ENCODE data around the gene HELT. TPM values are rescaled to one million over a fixed set of nuclear protein-coding genes. Genes with fewer than 3 reads are reported as not detected.

HELT gene
- total and polyA plus RNA-seq, 10 of the 15 experiments (the other 5 are each of a cell fraction or from before 2014, with no cell fraction given), result not detected

- no peak overlapping the region for H3K9ac ChIP-seq (ENCODE audit: control insufficient read depth, insufficient read depth, low read length)
- no TSS peak for BruUV-seq (replicated peaks)
- H2AFZ ChIP-seq (ENCODE audit: control insufficient read depth, low read depth, low read length), result no peak overlapping the region
- no peak overlapping the region for H3K4me2 ChIP-seq (ENCODE audit: control insufficient read depth, insufficient read depth)
- H3K27me3 ChIP-seq (replicated peaks in 1 of 2; ENCODE audit: control insufficient read depth in 2 of 2, insufficient read depth in 2 of 2, low read length in 1 of 2), result peaks cover 0 to 4% of the 10 kb centered on the region in 2 experiments; a peak in 2 of 4 replicates
- H3K79me2 ChIP-seq (ENCODE audit: control insufficient read depth, insufficient read depth, low read length), result no peaks in the 10 kb centered on the region
- FAIRE-seq (no peak), DNase-seq (ENCODE audit: low read depth, low spot score) (no peak), ATAC-seq (no peak)
- no peaks in the 10 kb centered on the region for H3K9me3 ChIP-seq (replicated peaks; ENCODE audit: control insufficient read depth, insufficient read depth, low read length)
- TF ChIP-seq CBX3 (IDR thresholded peaks at IDR 0.05; ENCODE audit: borderline replicate concordance, low read depth) (no peak), KDM1A (IDR thresholded peaks at IDR 0.05; ENCODE audit: borderline replicate concordance) (no peak), TCF7 (IDR thresholded peaks at IDR 0.05; ENCODE audit: borderline replicate concordance) (no peak), BCLAF1 (IDR thresholded peaks at IDR 0.05) (no peak), BMI1 (IDR thresholded peaks at IDR 0.05; ENCODE audit: borderline replicate concordance) (no peak), ESRRA (IDR thresholded peaks at IDR 0.05; ENCODE audit: low read length) (no peak), MAX (IDR thresholded peaks at IDR 0.05; ENCODE audit: low read depth, low read length) (no peak), CBX5 (IDR thresholded peaks at IDR 0.05; ENCODE audit: low read depth) (no peak), IRF4 (IDR thresholded peaks at IDR 0.05; ENCODE audit: low read depth, low read length) (no peak), ZNF687 (IDR thresholded peaks at IDR 0.05) (no peak), IRF3 (IDR thresholded peaks at IDR 0.05) (no peak), HDAC6 (IDR thresholded peaks at IDR 0.05; ENCODE audit: unreplicated experiment) (no peak), RELA (IDR thresholded peaks at IDR 0.05; ENCODE audit: borderline replicate concordance, partially characterized antibody) (no peak), YBX1 (IDR thresholded peaks at IDR 0.05) (no peak), DPF2 (IDR thresholded peaks at IDR 0.05) (no peak), FOS (IDR thresholded peaks at IDR 0.05; ENCODE audit: borderline replicate concordance, extremely low read depth, insufficient read length) (no peak), BRCA1 (IDR thresholded peaks at IDR 0.05; ENCODE audit: low read depth, low read length) (no peak), HCFC1 (IDR thresholded peaks at IDR 0.05; ENCODE audit: low read length) (no peak), BACH1 (IDR thresholded peaks at IDR 0.05; ENCODE audit: borderline replicate concordance) (no peak), FOXK2 (IDR thresholded peaks at IDR 0.05) (no peak)
- WGBS (ENCODE audit: insufficient coverage, insufficient replicate concordance, low lambda C conversion rate, missing lambda C conversion rate), result 43% methylated on average over 8 of the region's 8 CpGs
- intact Hi-C loops (cut with micrococcal nuclease; ENCODE audit: unreplicated experiment), result loop anchor here (10.0 kb wide), 1 partner anchor 174 kb away; no protein-coding TSS in a partner anchor
- SMC1A ChIA-PET (ENCODE audit: uncharacterized antibody, unreplicated experiment), result no interaction called here
- no peak overlapping the region for H3K4me3 ChIP-seq
- H3K36me3 ChIP-seq (ENCODE audit: control insufficient read depth in 2 of 2, insufficient read depth in 2 of 2, low read length in 1 of 2), result no peaks in the 10 kb centered on the region
- RAD21 ChIA-PET (ENCODE audit: unreplicated experiment), result no interaction called here
- no peak overlapping the region for H3K27ac ChIP-seq (ENCODE audit: control insufficient read depth, insufficient read depth)
- H4K20me1 ChIP-seq (ENCODE audit: control insufficient read depth, insufficient read depth), result no peaks in the 10 kb centered on the region
- CTCF ChIA-PET, result no interaction called here
- 0 out of 2 replicates have a peak, but pooled peaks cover under 1% of the 10 kb centered on the region for H3K4me1 ChIP-seq (ENCODE audit: control insufficient read depth, insufficient read depth, low read length)
- POLR2A ChIA-PET, result no interaction called here
- in situ Hi-C loops (cut with MboI), result no loop called here
Observed at GRCh38 chr4:184988611-184989010, 29.7 kb upstream of the HELT start.

All from GM12878 (cell line).